ENCODE results near the gene COG5.

COG5 gene

DNA sequence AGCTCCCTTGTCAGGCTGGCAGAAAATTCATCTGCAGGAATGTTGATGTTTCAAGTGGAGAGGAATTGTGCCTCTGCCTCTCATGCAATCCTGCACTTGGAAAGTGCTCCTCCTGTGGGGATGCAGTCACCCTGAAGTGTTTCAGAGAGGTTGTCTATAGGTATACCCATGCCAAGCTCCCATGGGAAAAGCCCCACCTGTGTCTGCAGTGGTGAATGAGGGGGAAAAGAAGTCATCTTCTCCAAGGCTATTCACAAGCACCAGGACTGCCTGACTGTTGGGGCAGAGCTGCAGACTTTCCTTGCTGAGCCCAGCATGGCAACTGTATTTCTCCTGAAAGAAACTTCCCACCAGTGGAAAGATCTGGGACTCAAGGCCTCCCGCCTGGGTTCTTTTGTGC lies 58.4 kb downstream of the COG5 start:
- no peak for DNase-seq

DNA sequence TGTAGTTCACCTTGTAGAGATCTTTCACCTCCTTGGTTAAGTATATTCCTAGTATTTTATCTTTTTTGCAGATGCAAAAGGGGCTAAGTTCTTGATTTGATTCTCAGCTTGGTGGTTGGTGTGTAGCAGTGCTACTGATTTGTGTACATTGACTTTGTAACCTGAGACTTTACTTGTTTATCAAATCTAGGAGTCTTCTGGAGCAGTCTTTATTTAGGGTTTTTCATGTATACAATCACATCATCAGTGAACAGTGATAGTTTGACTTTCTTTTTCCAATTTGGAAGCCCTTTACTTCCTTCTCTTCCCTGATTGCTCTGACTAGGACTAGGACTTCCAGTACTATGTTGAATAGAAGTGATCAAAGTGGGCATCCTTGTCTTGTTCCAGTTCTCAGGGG lies 60.0 kb downstream of the COG5 start:
- DNase-seq: no peak

DNA sequence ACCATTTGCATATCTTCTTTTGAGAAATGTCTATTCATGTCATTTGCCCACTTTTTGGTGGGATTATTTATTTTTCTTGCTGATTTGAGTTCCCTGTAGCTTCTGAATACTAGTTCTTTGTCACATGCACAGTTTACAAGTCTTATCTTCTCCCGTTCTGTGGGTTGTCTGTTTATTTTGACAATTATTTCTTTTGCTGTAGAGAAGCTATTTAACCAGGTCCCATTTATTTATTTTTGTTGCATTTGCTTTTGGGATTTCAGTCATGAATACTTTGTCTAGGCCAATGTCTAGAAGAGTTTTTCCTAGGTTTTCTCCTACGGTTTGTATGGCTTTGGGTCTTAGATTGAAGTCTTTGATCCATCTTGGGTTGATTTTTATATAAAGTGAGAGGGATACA lies 60.9 kb downstream of the COG5 start:
- DNase-seq: no peak

DNA sequence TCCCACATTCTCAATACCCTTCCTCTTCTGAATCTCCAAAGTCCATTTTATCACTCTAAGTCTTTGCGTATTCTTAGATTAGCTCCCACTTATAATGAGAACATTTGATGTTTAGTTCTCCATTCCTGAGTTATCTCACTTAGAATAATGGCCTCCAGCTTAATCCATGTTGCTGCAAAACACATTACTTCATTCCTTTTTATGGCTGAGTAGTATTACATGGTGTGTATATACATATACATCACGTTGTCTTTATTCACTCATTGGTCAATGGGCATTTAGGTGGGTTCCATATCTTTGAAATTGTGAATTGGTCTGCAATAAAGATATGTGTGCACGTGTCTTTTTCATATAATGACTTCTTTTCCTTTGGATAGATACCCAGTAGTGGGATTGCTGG lies 61.6 kb downstream of the COG5 start:
- DNase-seq: no peak

DNA sequence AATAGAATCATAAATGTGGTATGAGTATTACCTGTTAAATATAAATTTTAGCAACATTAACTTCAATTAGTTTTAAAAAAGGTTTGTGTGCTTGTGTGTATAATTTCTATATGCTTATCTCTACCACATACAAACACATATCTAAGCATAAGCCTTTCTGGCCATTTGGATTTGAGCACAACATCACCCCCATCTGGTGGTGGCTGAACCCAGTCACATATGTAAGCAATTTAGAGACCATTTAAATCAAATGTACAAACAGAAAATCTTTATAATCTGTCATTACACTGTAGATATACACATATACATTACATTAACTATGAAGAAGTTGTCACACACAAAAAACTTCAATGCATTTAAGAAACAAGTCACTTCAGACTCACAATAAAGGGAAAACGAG lies 62.1 kb downstream of the COG5 start:
- no peak for DNase-seq

DNA sequence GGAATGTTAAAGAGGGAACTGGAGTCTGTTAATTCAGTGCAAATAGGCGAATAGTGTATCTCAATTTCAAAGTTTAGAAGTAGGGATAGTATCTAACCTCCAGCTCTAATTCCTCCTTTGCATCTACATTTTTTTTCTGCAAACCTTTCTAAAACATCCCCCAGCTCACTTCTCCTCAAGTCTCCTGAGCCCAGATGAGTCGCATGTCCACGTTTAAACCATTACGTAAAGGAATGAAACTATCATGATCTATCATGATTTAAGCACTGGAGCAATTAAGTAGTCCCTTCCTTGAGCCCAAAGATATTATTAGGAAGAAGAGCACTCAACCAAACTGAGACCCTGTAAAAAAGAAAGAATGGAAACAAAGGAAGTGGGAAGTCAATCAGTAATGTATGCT lies 64.0 kb downstream of the COG5 start:
- no peak for DNase-seq

DNA sequence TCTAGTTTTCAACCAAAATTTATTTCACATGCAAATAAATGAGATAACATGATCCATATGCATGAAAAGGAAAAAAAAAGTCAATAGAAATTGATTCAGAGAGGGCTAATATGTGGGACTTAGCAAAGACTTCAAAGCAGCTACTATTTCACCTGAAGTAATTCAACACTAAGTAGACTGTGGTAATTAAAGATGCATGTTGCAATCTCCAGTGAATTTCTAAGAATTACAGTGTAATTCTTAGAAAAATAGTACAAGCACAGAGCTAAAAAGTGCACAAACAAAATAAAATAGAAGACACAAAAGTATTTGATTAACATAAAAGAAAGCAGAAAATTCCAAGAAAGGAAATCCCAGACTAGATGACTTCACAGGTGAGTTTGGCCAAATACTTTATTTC lies 68.2 kb downstream of the COG5 start:
- DNase-seq: no peak

DNA sequence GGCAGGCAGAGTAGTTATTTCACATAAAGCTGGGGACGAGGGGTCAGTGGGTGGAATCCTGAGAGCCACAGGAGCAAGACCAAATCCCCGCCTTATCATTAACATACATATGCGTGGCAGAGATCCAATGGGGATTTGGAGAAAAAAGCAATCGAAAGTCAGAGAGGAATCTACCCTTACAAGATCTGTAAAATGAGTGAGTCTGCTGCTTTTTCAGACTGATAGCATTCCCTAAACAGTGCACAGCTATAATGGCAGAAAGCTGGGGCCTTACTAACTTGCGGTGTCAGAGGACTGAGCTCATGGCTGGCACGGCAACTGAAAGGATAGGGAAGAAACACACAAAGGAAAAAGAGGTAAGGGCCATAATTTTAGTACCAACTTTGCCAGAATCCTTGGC lies 68.8 kb downstream of the COG5 start:
- no peak for DNase-seq

DNA sequence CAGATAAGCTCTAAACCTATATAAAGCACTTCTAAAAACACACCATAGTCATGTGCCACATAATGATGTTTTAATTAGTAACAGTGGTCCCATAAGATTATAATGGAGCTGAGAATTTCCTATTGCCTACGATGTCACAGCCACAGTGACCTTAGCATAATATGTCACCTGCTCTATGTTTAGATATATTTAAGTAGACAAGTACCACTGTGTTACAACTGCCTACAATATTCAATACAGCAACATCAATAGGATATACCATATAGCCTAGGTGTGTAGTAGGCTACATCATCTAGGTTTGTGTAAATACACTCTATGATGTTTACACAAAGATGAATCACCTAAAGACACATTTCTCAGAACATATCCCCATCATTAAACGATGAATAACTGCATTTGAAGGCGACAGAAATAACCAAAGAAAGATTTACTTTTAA lies 69.4 kb downstream of the COG5 start:
- DNase-seq: no peak

DNA sequence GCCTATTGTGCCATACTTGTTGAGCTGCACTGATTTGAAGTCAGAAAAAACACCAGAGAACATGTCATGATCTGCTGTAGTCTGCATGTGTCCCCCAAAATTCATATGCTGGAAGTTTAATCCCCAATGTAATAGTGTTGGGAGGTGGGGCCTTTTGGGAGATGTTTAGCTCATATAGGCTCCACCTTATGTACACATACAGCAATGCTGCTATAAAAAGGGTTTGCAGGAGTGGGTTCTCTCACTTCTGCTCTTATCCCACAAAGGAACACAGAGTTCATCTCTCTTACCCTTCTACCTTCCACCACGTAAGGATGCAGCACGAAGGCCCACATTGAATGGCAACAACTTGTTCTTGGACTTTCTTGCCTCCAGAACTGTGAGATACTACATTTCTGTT lies 70.8 kb downstream of the COG5 start:
- no peak for DNase-seq

DNA sequence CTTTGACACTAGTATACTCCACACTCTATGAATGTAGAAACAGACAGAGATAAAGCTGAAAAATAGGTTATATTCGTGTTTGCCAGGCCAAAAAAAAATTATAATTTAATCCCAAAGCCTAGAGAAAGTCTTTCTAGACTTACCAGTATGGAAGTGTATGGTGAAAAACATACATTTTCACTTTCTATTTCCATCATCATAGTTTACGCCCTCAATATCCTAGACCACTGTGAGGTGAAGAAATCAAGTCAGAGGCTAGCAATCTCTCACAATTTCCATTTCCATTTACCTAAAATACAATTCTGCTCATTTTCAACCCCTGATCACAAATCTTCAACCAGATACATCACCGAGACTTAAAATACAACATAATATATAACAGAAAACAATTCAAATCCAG lies 77.7 kb downstream of the COG5 start:
- DNase-seq: no peak

DNA sequence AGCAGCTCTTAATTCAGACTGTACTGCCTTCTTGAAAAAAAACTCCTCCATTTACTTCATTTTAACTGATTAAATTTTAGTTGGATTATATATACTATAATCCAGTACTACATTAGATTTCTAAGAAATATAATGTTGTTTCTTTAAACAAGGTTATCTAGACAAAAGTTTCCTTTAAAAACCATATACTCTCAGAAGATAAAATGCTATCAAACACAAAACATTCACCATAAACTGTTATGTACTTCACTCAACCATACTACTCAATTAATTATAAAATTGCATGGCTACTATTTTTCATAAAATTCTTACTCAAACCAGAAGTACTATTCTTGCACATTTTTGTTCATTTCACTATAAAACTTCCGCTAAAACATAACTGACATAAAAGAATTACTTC lies 81.1 kb downstream of the COG5 start:
- no peak for DNase-seq

DNA sequence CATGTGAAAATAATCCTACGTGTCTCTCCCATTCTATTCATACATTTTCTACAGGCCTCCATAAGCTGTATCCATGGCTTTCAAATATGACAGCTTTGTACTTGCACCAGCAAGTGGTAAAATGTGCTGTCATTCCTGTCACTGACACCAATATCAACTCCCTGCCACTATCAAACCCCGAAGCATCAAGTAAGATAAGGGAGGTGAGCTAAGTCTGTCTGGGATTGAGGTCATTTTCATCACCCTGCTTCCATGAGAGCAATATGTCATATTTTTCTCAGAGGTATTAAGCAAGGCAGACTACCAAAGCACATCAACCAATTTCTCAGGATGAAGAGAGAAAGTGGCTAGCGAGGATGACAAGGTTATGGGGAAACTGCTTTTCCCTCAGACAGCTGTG lies 82.8 kb downstream of the COG5 start:
- DNase-seq: no peak

DNA sequence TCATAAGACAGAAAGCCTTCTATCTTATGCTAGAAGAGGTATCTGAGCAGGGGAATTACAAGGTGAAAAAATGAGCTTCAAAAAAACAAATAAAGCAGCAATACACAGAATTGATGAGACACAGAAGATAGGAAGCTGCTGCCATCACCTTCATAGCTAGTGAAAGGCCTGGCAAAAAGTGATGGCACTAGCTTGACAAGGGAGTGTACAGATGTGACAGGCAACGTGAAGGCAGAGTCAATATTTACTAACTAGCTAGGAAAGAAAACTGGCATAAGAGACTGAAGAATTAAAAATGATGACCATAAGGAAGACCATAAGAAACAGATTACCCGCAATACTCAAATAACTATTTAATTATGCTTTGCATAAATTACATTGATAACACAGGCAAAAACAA lies 84.4 kb downstream of the COG5 start:
- no peak for DNase-seq

DNA sequence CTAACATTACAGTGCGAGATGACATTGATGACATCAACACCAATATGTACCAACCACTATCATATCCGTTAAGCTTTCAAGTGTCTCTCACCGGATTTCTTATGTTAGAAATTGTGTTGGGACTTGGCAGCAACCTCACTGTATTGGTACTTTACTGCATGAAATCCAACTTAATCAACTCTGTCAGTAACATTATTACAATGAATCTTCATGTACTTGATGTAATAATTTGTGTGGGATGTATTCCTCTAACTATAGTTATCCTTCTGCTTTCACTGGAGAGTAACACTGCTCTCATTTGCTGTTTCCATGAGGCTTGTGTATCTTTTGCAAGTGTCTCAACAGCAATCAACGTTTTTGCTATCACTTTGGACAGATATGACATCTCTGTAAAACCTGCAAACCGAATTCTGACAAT lies 89.6 kb downstream of the COG5 start:
- no peak for DNase-seq

DNA sequence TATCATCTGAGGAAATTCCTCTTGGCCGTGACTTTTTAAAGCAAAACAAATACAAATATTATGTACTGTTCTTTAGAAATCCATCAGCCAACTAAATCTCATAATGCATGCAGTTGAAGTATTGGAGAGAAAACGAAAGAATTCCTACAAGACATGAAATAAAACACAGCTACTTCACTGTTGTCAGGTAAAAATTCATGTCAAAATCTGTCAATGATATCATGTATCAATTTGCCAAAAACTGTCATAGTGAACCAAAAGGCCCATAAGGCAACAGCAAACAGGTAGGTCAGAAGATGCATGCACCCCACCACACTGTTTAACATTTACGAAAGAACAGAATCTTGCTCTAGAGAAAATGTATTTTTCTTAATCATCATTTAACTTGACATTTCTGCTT lies 91.6 kb downstream of the COG5 start:
- no peak for DNase-seq

DNA sequence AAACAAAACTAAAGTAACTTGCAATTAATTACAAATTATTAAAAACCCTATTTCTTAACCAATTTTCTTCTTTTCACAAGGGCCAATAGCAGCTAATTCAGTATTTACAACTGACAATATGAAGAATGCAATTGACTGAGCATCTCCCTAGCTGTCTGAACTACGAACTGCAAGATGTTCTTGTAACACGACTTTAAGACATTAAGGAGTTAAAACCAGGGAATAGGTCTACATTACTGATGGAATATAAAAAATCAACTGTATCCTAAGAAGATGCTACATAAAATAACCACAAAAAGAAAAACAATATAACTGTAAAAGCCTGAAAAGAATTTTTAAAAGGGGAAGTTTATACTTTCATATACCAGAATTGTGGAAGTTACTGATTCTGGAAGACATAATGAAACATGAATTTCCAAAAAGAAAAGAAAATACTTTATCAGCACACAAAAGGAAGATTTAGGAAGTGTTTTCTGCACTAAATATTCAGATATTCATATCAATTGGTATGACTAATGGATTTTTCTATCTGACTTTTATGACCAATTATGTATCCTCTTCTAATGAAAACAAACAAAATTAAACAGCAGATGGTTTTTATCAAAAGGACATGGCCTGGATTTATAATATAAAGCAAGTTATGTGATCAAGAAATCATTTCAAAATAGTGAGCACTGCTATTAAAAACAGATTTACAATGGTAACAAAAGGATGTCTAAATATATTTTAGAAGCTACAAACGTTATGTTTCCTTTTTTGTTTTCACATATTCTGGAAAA lies 92.2 kb downstream of the COG5 start:
- DNase-seq: no peak

DNA sequence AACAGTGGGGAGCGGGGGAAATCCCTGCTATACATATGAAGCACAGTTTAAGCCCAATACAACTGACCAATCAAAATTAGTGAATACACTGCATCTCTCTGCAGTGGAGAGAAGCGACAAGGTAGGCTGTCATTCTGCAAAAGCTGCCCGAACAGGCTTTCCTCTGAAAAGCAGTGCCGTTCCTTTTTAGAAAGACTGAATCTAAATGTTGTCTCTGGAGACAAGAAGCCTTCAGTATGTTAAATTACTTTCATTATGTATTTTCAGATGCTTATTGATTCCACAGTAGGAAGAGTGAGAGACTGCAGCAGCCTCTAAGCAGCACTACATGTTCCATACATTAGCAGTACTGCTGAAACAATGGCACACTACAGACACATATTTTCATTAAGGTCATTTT lies 93.8 kb downstream of the COG5 start, which contains the start of gene GPR22:
TSS of gene GPR22 (plus strand) at position 129 of the 400 bp plus-strand sequence. CDS start 4,004 bp downstream, outside the sequence.
- DNase-seq: no peak

DNA sequence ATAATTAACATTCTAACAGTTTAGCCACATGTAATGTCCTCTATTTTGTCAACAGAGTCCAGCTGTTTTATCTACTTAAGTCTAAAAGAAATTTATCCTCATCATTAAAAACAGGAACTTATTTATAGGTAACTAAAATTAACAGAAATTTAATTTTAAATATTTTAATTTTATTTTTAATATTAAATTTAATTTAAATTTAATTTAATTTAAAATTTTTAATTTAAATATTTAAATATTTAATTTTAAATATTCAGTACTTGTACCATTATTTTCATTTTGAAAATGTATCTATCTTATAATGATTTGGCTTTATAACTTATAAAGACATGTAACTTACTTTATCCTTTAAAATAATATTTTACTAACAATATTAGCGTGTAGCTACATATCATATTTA lies 94.9 kb downstream of the COG5 start:
- DNase-seq: no peak

DNA sequence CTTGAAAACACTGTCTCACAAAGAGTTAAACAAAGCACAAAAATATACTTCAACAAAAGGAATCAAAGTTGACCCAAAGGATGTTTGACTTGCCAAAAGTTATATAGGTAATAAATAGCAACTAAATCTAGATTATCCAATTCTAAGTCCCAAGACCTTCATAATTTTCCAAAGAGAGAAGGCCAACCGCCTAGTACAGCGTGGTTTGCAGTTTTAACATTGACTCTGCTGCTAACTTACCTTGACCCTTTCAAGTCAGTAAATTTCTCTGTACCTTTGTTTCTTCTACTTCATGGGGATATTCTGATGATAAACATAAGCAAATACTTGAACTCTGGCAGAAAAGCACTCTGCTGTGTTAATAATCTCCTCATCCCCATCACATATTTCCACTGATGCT lies 95.7 kb downstream of the COG5 start:
- DNase-seq: no peak

DNA sequence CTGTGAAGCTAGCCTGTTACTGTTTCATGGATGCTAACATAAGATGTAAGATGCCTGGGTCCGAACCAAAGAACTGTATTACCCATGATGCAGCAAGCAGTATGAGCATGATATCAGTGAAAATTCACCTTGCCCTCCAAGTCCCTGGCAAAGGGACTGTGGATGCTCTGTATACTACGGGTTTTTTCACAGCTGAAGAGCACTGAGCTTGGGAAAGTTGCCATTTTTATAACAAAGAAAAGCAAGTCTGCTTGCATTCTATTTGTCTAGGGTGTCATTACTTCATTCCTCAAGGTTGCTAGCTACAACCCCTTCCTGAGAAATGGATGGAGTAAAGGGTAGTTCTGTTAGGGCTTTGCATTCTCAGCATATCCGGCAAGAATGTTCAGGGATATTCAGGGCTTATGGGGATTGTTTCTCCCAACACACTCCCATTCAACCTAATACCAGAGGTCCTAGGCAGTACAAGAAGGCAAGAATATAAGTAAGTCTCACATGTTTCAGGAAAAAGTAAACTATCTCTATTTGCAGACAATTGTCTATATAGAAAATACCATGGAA lies 99.0 kb downstream of the COG5 start:
- no peak for DNase-seq

DNA sequence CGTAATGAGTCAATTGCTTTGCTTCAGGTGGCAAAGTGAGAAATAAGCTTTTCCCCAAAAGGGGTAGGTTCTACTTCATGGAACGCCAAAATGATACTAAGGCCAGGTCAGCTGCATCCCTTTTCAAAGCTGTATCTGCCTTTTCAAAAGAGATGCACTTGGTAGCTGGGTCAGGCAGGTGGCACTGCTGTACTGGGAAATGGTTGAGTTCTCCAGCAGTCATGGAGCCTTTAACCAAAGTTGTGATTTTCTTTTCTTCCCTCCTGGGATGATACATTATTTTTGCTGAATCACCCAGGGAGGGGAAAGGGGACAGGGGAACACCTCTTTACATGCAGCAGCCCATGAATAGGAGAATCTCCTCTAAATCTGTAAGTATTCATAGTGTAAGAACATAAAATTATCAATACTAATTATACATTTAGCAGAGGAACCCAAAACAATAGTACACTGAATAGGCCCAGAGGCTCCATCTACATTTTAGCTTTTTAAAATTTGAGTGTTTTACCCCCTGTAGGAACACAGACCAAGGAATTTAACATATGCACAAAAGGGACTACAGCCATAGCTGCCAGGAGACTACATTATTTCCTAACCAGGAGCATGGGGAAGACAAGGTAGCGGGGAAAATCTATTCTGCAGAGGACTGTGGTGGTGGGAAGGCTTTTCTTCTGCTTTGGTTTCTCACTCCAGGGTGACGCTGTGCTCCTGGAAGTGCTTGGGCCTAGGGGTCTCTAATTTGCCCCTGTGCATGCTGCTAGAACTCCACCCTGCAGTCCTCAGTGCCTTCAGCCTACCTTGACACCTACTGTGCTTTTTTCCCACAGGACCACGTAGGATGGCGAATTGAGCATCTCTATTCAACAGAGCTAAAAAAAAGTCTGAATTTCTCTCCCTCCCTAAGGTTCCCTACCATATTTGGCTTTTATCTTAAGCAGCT lies 100.3 kb downstream of the COG5 start:
- DNase-seq: peak; percentile 54

DNA sequence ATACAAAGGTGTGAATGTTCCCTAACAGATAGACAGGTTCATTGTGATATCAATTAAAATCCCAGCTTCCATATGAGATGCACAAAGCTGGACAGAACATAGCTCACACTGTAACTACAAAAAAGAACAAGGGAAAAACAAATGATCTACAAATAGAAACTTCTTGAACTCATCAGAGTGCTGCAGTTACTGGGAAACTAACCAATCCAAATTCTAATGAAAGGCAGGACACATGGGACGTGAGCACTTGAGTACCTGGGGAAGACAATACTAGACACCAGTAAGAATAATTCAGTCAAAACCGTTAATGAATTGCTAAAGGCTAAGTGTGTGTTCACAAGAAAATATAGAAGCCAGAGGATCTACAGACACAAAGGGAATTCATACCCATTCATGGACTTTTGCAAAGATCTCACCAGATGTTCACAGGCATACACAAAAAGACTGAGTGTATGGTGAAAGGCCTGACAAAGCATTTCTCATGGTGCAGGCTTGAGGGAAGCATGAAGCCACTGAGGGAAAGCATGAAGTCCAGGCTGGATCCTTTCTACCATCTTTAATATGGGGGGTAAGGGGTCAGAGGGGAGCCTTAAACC lies 101.7 kb downstream of the COG5 start:
- no peak for DNase-seq

Measured in NCI-H226 (cell line).